Parathyroid adenoma (tissue), 2 donors: ENCODE data around the gene SKA2.

Source experiments
- H2AFZ ChIP-seq: fragments of 300-600 bp; sonication (generic); one replicate; pipeline ENCODE4 v1.7.0; 2017; ENCODE audit warnings: antibody characterized with exemption, mild to moderate bottlenecking
- H3K27ac ChIP-seq: fragments of 300-600 bp; sonication (generic); one replicate; pipeline ENCODE4 v1.7.0; 2017
- H3K27me3 ChIP-seq: fragments of 300-600 bp; sonication (generic); one replicate; pipeline ENCODE4 v1.7.0; 2017; ENCODE audit warnings: low read length; ENCODE audit not compliant: control insufficient read depth, insufficient read depth
- H3K36me3 ChIP-seq: fragments of 300-600 bp; sonication (generic); one replicate; pipeline ENCODE4 v1.7.0; 2017; ENCODE audit warnings: low read length; ENCODE audit not compliant: control insufficient read depth, insufficient read depth
- H3K4me1 ChIP-seq: fragments of 300-600 bp; sonication (generic); one replicate; pipeline ENCODE4 v1.7.0; 2017; ENCODE audit warnings: control low read depth
- H3K4me2 ChIP-seq: fragments of 300-600 bp; sonication (generic); one replicate; pipeline ENCODE4 v1.7.0; 2017; ENCODE audit warnings: low read length
- H3K4me3 ChIP-seq: fragments of 300-600 bp; sonication (generic); one replicate; pipeline ENCODE4 v1.7.0; 2017; ENCODE audit warnings: low read depth, low read length
- H3K79me2 ChIP-seq: fragments of 300-600 bp; sonication (generic); one replicate; pipeline ENCODE4 v1.7.0; 2017; ENCODE audit warnings: control low read depth
- H3K9ac ChIP-seq: fragments of 300-600 bp; sonication (generic); one replicate; pipeline ENCODE4 v1.7.0; 2017; ENCODE audit warnings: mild to moderate bottlenecking
- H3K9me3 ChIP-seq: fragments of 300-600 bp; sonication (generic); one replicate; pipeline ENCODE4 v1.7.0; 2017; ENCODE audit warnings: low read length; ENCODE audit not compliant: control insufficient read depth
- CTCF ChIP-seq: fragments of 300-600 bp; sonication (generic); IDR thresholded peaks from one replicate; pipeline ENCODE4 v1.7.0; 2017; ENCODE audit warnings: antibody characterized with exemption, mild to moderate bottlenecking
- donor health status: primary hyperparathyroidism.

SKA2 gene

GRCh38 chr17:59154292-59154720 lies 680 bp downstream of the SKA2 start:
- peak overlapping the region; percentile 85 for H2AFZ ChIP-seq
- peak overlapping the region; percentile 28 for H3K9ac ChIP-seq
- peak overlapping the region; percentile 63 for H3K4me2 ChIP-seq
- no peaks in the 10 kb centered on the region for H3K36me3 ChIP-seq
- H3K27me3 ChIP-seq = no peaks in the 10 kb centered on the region
- H3K79me2 ChIP-seq = peaks cover 4% of the 10 kb centered on the region
- peak overlapping the region; percentile 87 for H3K4me3 ChIP-seq
- peak overlapping the region; percentile 87 for H3K27ac ChIP-seq
- no peaks in the 10 kb centered on the region for H3K9me3 ChIP-seq
- no peaks in the 10 kb centered on the region for H3K4me1 ChIP-seq
- no peak for TF ChIP-seq CTCF

- peaks cover 4% of the 10 kb centered on the region for H3K79me2 ChIP-seq
- H3K27ac ChIP-seq = no peak overlapping the region
- no peaks in the 10 kb centered on the region for H3K27me3 ChIP-seq
- no peaks in the 10 kb centered on the region for H3K9me3 ChIP-seq
- no peaks in the 10 kb centered on the region for H3K36me3 ChIP-seq
- H2AFZ ChIP-seq = no peak overlapping the region
- no peak for TF ChIP-seq CTCF
- H3K4me3 ChIP-seq = no peak overlapping the region
- no peaks in the 10 kb centered on the region for H3K4me1 ChIP-seq
- no peak overlapping the region for H3K9ac ChIP-seq
- H3K4me2 ChIP-seq = no peak overlapping the region
Measured at GRCh38 chr17:59152925-59153324, 2.1 kb downstream of the SKA2 start.

- Histone ChIP-seq H3K27ac (no peak overlapping the region), H3K9ac (no peak overlapping the region), H3K36me3 (no peaks in the 10 kb centered on the region)
Measured at GRCh38 chr17:59151591-59151990, 3.4 kb downstream of the SKA2 start.

GRCh38 chr17:59151006-59151405 lies 4.0 kb downstream of the SKA2 start:
- no peak for TF ChIP-seq CTCF
- Histone ChIP-seq H3K4me3 (no peak overlapping the region), H3K4me2 (no peak overlapping the region)

More at GRCh38 chr17:59151591-59151990, 3.4 kb downstream of the SKA2 start:
- no peaks in the 10 kb centered on the region for H3K9me3 ChIP-seq
- H3K27me3 ChIP-seq = no peaks in the 10 kb centered on the region
- H3K4me3 ChIP-seq = no peak overlapping the region
- no peak for TF ChIP-seq CTCF
- H2AFZ ChIP-seq = no peak overlapping the region
- no peak overlapping the region for H3K4me2 ChIP-seq
- H3K79me2 ChIP-seq = peaks cover 6% of the 10 kb centered on the region
- no peaks in the 10 kb centered on the region for H3K4me1 ChIP-seq

GRCh38 chr17:59149841-59150511 lies 5.0 kb downstream of the SKA2 start:
- no peaks in the 10 kb centered on the region for H3K4me1 ChIP-seq
- H3K9me3 ChIP-seq = no peaks in the 10 kb centered on the region
- H3K4me2 ChIP-seq = no peak overlapping the region
- no peak overlapping the region for H2AFZ ChIP-seq
- H3K9ac ChIP-seq = no peak overlapping the region
- no peaks in the 10 kb centered on the region for H3K27me3 ChIP-seq
- no peak overlapping the region for H3K4me3 ChIP-seq
- no peak for TF ChIP-seq CTCF
- no peak overlapping the region for H3K27ac ChIP-seq
- H3K79me2 ChIP-seq = peaks cover 7% of the 10 kb centered on the region
- H3K36me3 ChIP-seq = no peaks in the 10 kb centered on the region

More at GRCh38 chr17:59151006-59151405, 4.0 kb downstream of the SKA2 start:
- H3K36me3 ChIP-seq = no peaks in the 10 kb centered on the region
- H2AFZ ChIP-seq = no peak overlapping the region
- no peaks in the 10 kb centered on the region for H3K27me3 ChIP-seq
- peaks cover 7% of the 10 kb centered on the region for H3K79me2 ChIP-seq
- no peaks in the 10 kb centered on the region for H3K4me1 ChIP-seq
- H3K27ac ChIP-seq = no peak overlapping the region
- no peaks in the 10 kb centered on the region for H3K9me3 ChIP-seq
- no peak overlapping the region for H3K9ac ChIP-seq
